ENCODE results near the gene BMS1.

DNA sequence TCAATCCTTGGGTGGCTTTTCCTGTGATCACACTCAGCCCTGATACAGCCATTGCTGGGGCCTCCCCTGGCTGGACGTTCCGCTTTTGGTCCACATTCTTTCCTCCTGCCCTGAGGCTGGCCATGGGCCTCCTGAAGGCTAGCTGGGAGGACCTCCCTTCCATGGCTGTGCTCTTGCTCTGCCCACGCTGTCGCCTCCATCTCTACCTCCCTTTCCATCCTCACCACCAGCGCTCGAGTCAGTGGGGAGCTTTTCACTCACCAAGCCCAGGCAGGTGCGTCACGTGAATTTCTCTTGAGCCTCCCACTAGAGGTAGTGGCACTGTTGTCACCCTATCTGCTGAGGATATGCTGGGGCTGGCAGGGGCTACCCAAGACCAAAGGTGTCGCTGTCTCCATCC lies 85.9 kb downstream of the BMS1 start:
- TF ChIP-seq, protein P1, sequence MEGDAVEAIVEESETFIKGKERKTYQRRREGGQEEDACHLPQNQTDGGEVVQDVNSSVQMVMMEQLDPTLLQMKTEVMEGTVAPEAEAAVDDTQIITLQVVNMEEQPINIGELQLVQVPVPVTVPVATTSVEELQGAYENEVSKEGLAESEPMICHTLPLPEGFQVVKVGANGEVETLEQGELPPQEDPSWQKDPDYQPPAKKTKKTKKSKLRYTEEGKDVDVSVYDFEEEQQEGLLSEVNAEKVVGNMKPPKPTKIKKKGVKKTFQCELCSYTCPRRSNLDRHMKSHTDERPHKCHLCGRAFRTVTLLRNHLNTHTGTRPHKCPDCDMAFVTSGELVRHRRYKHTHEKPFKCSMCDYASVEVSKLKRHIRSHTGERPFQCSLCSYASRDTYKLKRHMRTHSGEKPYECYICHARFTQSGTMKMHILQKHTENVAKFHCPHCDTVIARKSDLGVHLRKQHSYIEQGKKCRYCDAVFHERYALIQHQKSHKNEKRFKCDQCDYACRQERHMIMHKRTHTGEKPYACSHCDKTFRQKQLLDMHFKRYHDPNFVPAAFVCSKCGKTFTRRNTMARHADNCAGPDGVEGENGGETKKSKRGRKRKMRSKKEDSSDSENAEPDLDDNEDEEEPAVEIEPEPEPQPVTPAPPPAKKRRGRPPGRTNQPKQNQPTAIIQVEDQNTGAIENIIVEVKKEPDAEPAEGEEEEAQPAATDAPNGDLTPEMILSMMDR (IDR thresholded peaks at IDR 0.05) = no peak
- TF ChIP-seq SIN3A (IDR thresholded peaks at IDR 0.05; ENCODE audit: borderline replicate concordance, insufficient read depth, low read depth, low read length) = no peak
